Measurements from ENCODE around the gene SPACA6. TPM values are rescaled to one million over a fixed set of nuclear protein-coding genes. Genes with fewer than 3 reads are reported as not detected.
A peak's percentile ranks its signal among the peaks of the same experiment; 100 is the strongest.

The SPACA6 gene
- total and polyA plus RNA-seq, 9 of the 15 experiments (the other 6 are each of a cell fraction or from before 2014, with no cell fraction given) = 1.3 to 17.3 (median 6.2) TPM

DNA sequence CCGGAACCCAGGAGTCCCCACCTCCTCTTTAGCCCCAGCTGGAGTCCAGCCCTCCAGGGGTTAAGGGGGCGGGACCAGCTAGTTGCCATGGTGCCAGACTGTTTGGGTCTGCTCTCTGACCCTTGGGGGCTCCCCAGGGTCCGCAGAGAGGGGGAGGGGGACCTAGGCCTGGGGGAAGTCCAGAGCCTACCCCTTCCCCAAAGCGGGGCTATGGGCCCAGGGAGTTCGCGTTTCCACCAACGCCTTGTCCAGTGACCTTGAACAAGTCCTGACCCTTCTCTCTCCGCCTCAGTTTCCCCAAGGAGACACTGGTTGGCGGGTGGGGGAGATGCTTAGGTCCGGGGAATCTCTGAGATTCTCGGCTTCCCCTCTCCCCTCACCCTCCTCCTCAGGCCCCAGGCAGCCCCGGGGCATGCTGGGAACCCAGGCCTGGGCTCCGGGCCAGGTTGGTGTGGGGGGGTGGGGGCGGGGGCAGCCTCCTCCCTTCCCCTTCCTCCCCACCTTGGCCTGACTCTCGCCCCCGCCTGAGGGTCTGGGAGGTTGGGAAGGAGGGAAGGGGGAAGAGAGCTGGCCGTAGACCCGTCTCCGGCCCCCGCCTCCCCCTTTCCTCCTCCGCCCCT lies 2.6 kb upstream of the SPACA6 start (continued):
- TF ChIP-seq, protein P1, sequence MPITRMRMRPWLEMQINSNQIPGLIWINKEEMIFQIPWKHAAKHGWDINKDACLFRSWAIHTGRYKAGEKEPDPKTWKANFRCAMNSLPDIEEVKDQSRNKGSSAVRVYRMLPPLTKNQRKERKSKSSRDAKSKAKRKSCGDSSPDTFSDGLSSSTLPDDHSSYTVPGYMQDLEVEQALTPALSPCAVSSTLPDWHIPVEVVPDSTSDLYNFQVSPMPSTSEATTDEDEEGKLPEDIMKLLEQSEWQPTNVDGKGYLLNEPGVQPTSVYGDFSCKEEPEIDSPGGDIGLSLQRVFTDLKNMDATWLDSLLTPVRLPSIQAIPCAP (CRISPR knock-in tag; IDR thresholded peaks at IDR 0.05; ENCODE audit: borderline replicate concordance) = no peak
- TF ChIP-seq COPS2 (conservative IDR thresholded peaks at IDR 0.05) = no peak
- TF ChIP-seq ZNF79 (CRISPR knock-in tag; IDR thresholded peaks at IDR 0.05; ENCODE audit: low read depth) = no peak
- peak; percentile 45; the same call in 1 of the 2 replicates for TF ChIP-seq PHF8 (IDR thresholded peaks at IDR 0.05; ENCODE audit: borderline replicate concordance, low read length)
- TF ChIP-seq ASH1L (IDR thresholded peaks at IDR 0.05; ENCODE audit: borderline replicate concordance, low read depth, partially characterized antibody) = no peak
- no peak for TF ChIP-seq PHB2 (IDR thresholded peaks at IDR 0.05; ENCODE audit: low read depth)
- TF ChIP-seq, protein P2, sequence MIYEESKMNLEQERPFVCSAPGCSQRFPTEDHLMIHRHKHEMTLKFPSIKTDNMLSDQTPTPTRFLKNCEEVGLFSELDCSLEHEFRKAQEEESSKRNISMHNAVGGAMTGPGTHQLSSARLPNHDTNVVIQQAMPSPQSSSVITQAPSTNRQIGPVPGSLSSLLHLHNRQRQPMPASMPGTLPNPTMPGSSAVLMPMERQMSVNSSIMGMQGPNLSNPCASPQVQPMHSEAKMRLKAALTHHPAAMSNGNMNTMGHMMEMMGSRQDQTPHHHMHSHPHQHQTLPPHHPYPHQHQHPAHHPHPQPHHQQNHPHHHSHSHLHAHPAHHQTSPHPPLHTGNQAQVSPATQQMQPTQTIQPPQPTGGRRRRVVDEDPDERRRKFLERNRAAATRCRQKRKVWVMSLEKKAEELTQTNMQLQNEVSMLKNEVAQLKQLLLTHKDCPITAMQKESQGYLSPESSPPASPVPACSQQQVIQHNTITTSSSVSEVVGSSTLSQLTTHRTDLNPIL (CRISPR knock-in tag; IDR thresholded peaks at IDR 0.05) = no peak
- TF ChIP-seq, protein P3, sequence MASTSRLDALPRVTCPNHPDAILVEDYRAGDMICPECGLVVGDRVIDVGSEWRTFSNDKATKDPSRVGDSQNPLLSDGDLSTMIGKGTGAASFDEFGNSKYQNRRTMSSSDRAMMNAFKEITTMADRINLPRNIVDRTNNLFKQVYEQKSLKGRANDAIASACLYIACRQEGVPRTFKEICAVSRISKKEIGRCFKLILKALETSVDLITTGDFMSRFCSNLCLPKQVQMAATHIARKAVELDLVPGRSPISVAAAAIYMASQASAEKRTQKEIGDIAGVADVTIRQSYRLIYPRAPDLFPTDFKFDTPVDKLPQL (IDR thresholded peaks at IDR 0.05; ENCODE audit: extremely low read depth, insufficient read length) = no peak
- TF ChIP-seq, protein P4, sequence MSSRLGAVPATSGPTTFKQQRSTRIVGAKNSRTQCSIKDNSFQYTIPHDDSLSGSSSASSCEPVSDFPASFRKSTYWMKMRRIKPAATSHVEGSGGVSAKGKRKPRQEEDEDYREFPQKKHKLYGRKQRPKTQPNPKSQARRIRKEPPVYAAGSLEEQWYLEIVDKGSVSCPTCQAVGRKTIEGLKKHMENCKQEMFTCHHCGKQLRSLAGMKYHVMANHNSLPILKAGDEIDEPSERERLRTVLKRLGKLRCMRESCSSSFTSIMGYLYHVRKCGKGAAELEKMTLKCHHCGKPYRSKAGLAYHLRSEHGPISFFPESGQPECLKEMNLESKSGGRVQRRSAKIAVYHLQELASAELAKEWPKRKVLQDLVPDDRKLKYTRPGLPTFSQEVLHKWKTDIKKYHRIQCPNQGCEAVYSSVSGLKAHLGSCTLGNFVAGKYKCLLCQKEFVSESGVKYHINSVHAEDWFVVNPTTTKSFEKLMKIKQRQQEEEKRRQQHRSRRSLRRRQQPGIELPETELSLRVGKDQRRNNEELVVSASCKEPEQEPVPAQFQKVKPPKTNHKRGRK (tag; IDR thresholded peaks at IDR 0.05) = no peak
- TF ChIP-seq, protein P5, sequence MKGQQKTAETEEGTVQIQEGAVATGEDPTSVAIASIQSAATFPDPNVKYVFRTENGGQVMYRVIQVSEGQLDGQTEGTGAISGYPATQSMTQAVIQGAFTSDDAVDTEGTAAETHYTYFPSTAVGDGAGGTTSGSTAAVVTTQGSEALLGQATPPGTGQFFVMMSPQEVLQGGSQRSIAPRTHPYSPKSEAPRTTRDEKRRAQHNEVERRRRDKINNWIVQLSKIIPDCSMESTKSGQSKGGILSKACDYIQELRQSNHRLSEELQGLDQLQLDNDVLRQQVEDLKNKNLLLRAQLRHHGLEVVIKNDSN (CRISPR knock-in tag; IDR thresholded peaks at IDR 0.05) = no peak
- no peak for TF ChIP-seq ZNF24 (IDR thresholded peaks at IDR 0.05)
- no peak for TF ChIP-seq SAFB2 (IDR thresholded peaks at IDR 0.05; ENCODE audit: borderline replicate concordance, low read depth, low read length, severe bottlenecking)
- TF ChIP-seq NFXL1 (CRISPR knock-in tag; IDR thresholded peaks at IDR 0.05) = no peak
- TF ChIP-seq BDP1 (IDR thresholded peaks at IDR 0.05; ENCODE audit: insufficient read depth, insufficient read length) = no peak
- no peak for TF ChIP-seq RBM15 (IDR thresholded peaks at IDR 0.05; ENCODE audit: insufficient read depth, low read length)
- TF ChIP-seq MCM5 (IDR thresholded peaks at IDR 0.05; ENCODE audit: low read depth) = no peak
- TF ChIP-seq CBFB (CRISPR knock-in tag; IDR thresholded peaks at IDR 0.05) = no peak
- no peak for TF ChIP-seq RHOXF2B (CRISPR knock-in tag; conservative IDR thresholded peaks at IDR 0.05)
- TF ChIP-seq TBP (optimal IDR thresholded peaks at IDR 0.05; ENCODE audit: low read depth, low read length) = no peak
- 0 out of 2 replicates have a peak, but pooled peaks have one; percentile 58 for TF ChIP-seq ZNF12 (CRISPR knock-in tag; IDR thresholded peaks at IDR 0.05)
- no peak for TF ChIP-seq SNIP1 (IDR thresholded peaks at IDR 0.05; ENCODE audit: low read depth)
- TF ChIP-seq, protein P6, sequence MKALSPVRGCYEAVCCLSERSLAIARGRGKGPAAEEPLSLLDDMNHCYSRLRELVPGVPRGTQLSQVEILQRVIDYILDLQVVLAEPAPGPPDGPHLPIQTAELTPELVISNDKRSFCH (CRISPR knock-in tag; IDR thresholded peaks at IDR 0.05) = no peak
- TF ChIP-seq, protein P6 (tag; IDR thresholded peaks at IDR 0.05) = 0 out of 2 replicates have a peak, but pooled peaks have one; percentile 47
